ENCODE measurements around the gene OPA3.
A peak's percentile ranks its signal among the peaks of the same experiment; 100 is the strongest.

Gene OPA3

GRCh38 chr19:45564131-45564780 is 20.3 kb downstream of the OPA3 start:
- no peak for DNase-seq (ENCODE audit: low spot score)

GRCh38 chr19:45560686-45561085 is 23.9 kb downstream of the OPA3 start:
- DNase-seq (ENCODE audit: low spot score) = no peak

GRCh38 chr19:45560038-45560437 is 24.6 kb downstream of the OPA3 start:
- no peak for DNase-seq (ENCODE audit: low spot score)

- no peak for DNase-seq (ENCODE audit: low spot score)
These were observed 26.2 kb downstream of the OPA3 start for GRCh38 chr19:45558399-45558878.

- DNase-seq (ENCODE audit: low spot score) = no peak
These were observed 27.8 kb downstream of the OPA3 start for GRCh38 chr19:45556835-45557234.

- DNase-seq (ENCODE audit: low spot score) = no peak
These were observed 30.1 kb downstream of the OPA3 start for GRCh38 chr19:45554481-45554880.

- no peak for DNase-seq (ENCODE audit: low spot score)
These were observed 31.1 kb downstream of the OPA3 start for GRCh38 chr19:45553464-45553863.

GRCh38 chr19:45547965-45548609 is 36.5 kb downstream of the OPA3 start:
- no peak for DNase-seq (ENCODE audit: low spot score)

- no peak for DNase-seq (ENCODE audit: low spot score)
These were observed 37.3 kb downstream of the OPA3 start for GRCh38 chr19:45547211-45547770.

GRCh38 chr19:45542234-45542668 is 42.4 kb downstream of the OPA3 start:
- no peak for DNase-seq (ENCODE audit: low spot score)

GRCh38 chr19:45539459-45539858 is 45.1 kb downstream of the OPA3 start:
- no peak for DNase-seq (ENCODE audit: low spot score)

- no peak for DNase-seq (ENCODE audit: low spot score)
These were observed 53.3 kb downstream of the OPA3 start for GRCh38 chr19:45531349-45531748.

GRCh38 chr19:45529420-45529785 is 55.2 kb downstream of the OPA3 start:
- no peak for DNase-seq (ENCODE audit: low spot score)

- DNase-seq (ENCODE audit: low spot score) = no peak
These were observed 55.7 kb downstream of the OPA3 start for GRCh38 chr19:45528744-45529419.

GRCh38 chr19:45528149-45528743 is 56.4 kb downstream of the OPA3 start:
- no peak for DNase-seq (ENCODE audit: low spot score)

- no peak for DNase-seq (ENCODE audit: low spot score)
These were observed 56.9 kb downstream of the OPA3 start for GRCh38 chr19:45527731-45528130.

GRCh38 chr19:45526971-45527370 is 57.6 kb downstream of the OPA3 start:
- no peak for DNase-seq (ENCODE audit: low spot score)

GRCh38 chr19:45526143-45526542 is 58.5 kb downstream of the OPA3 start:
- no peak for DNase-seq (ENCODE audit: low spot score)

GRCh38 chr19:45524575-45525129 is 60.0 kb downstream of the OPA3 start:
- no peak for DNase-seq (ENCODE audit: low spot score)

GRCh38 chr19:45523642-45524256 is 60.9 kb downstream of the OPA3 start:
- DNase-seq (ENCODE audit: low spot score) = peak; percentile 84

All from left forelimb (tissue), 1 donor.